Measurements from ENCODE around the gene TMEM59L. TPM values are rescaled to one million over a fixed set of nuclear protein-coding genes. Genes with fewer than 3 reads are reported as not detected.

TMEM59L gene
- total and polyA plus RNA-seq, 2 of the 13 experiments (the other 11 are each of a cell fraction or from before 2014, with no cell fraction given): 0.97 to 5.5 TPM

DNA sequence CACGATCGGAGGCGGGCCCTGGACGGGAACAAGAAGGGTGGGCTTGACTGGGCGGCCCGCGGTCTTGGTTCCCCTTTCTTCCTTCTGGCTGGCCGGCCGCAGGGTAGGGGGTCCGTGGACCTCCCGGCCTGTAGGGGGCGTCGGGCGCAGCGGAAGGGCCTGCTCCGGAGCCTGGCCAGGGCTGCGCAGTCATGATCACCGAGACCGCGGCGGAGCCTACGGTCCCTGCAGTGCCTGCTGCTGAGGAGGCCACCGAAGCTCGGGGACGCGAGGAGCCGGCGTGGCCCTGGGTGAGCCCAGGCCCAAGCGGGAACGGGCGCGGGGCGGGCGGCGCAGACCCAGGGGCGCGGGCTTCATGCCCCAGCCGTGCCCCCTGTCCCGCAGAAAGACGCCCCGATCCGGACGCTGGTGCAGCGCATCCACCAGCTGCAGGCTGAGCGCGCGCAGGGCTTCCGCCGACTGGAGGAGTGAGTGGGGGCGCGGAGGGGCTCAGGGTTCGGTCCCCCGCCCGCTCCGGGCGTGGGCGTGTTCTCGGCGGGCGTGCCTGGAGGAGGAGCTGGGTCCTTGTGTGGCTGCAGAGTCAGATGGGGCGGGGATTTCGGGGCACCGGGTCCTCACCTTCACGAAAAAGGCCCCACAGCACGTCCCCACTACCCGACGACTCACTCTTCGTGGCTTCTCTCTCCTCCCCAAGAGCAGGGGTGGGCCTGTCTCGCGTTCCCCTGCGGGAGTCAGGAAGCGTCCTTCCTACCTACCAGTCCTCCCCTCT lies 23.9 kb upstream of the TMEM59L start, which contains the start of gene REX1BD (continued):
- TF ChIP-seq, protein P1, sequence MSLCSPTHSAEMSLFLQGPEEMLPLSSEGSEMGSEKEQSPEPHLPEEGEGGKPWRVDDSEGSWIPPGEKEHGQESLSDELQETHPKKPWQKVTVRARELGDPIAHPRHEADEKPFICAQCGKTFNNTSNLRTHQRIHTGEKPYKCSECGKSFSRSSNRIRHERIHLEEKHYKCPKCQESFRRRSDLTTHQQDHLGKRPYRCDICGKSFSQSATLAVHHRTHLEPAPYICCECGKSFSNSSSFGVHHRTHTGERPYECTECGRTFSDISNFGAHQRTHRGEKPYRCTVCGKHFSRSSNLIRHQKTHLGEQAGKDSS (CRISPR knock-in tag; IDR thresholded peaks at IDR 0.05; ENCODE audit: borderline replicate concordance, low read depth): peak; percentile 87; the same call in 1 of the 2 replicates
- TF ChIP-seq ZNF367 (CRISPR knock-in tag; IDR thresholded peaks at IDR 0.05; ENCODE audit: borderline replicate concordance) (no peak), PHF5A (CRISPR knock-in tag; IDR thresholded peaks at IDR 0.05; ENCODE audit: low read depth, unreplicated experiment) (no peak), NR2C2 (CRISPR knock-in tag; IDR thresholded peaks at IDR 0.05; ENCODE audit: borderline replicate concordance) (no peak), ZMYM3 (CRISPR knock-in tag; IDR thresholded peaks at IDR 0.05) (peak; percentile 79), KDM5A (IDR thresholded peaks at IDR 0.05; ENCODE audit: borderline replicate concordance, low read length) (peak; percentile 50; the same call in 1 of the 2 replicates), ZNF354B (CRISPR knock-in tag; IDR thresholded peaks at IDR 0.05) (no peak), ZBTB7A (CRISPR knock-in tag; IDR thresholded peaks at IDR 0.05) (peak; percentile 91), AGO1 (IDR thresholded peaks at IDR 0.05; ENCODE audit: low read depth, low read length, poor library complexity, severe bottlenecking) (peak; percentile 96), STAG1 (CRISPR knock-in tag; IDR thresholded peaks at IDR 0.05) (peak; percentile 52), ISX (CRISPR knock-in tag; conservative IDR thresholded peaks at IDR 0.05) (no peak), EEA1 (CRISPR knock-in tag; IDR thresholded peaks at IDR 0.05; ENCODE audit: borderline replicate concordance) (no peak), ZNF317 (CRISPR knock-in tag; IDR thresholded peaks at IDR 0.05) (peak; percentile 55; the same call in 1 of the 2 replicates), ATAD3A (CRISPR knock-in tag; IDR thresholded peaks at IDR 0.05) (no peak), ZNF350 (CRISPR knock-in tag; IDR thresholded peaks at IDR 0.05; ENCODE audit: borderline replicate concordance, low read depth) (peak; percentile 6), ZNF788 (CRISPR knock-in tag; IDR thresholded peaks at IDR 0.05; ENCODE audit: borderline replicate concordance) (peak; percentile 90), ZNF33A (CRISPR knock-in tag; IDR thresholded peaks at IDR 0.05; ENCODE audit: borderline replicate concordance) (no peak), MXI1 (IDR thresholded peaks at IDR 0.05; ENCODE audit: borderline replicate concordance, low read depth, low read length) (peak; percentile 49; the same call in 1 of the 3 replicates), ZNF451 (CRISPR knock-in tag; IDR thresholded peaks at IDR 0.05) (peak; percentile 86; the same call in 1 of the 2 replicates)
- TF ChIP-seq, protein P2, sequence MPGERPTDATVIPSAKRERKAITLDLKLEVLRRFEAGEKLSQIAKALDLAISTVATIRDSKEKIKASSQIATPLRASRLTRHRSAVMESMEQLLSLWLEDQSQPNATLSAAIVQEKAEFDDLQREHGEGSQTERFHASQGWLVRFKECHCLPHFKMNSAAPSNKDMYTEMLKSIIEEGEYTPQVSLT (CRISPR knock-in tag; IDR thresholded peaks at IDR 0.05; ENCODE audit: borderline replicate concordance, low read depth): no peak
- TF ChIP-seq, protein P3, sequence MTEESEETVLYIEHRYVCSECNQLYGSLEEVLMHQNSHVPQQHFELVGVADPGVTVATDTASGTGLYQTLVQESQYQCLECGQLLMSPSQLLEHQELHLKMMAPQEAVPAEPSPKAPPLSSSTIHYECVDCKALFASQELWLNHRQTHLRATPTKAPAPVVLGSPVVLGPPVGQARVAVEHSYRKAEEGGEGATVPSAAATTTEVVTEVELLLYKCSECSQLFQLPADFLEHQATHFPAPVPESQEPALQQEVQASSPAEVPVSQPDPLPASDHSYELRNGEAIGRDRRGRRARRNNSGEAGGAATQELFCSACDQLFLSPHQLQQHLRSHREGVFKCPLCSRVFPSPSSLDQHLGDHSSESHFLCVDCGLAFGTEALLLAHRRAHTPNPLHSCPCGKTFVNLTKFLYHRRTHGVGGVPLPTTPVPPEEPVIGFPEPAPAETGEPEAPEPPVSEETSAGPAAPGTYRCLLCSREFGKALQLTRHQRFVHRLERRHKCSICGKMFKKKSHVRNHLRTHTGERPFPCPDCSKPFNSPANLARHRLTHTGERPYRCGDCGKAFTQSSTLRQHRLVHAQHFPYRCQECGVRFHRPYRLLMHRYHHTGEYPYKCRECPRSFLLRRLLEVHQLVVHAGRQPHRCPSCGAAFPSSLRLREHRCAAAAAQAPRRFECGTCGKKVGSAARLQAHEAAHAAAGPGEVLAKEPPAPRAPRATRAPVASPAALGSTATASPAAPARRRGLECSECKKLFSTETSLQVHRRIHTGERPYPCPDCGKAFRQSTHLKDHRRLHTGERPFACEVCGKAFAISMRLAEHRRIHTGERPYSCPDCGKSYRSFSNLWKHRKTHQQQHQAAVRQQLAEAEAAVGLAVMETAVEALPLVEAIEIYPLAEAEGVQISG (CRISPR knock-in tag; IDR thresholded peaks at IDR 0.05): peak; percentile 99
- TF ChIP-seq, protein P4, sequence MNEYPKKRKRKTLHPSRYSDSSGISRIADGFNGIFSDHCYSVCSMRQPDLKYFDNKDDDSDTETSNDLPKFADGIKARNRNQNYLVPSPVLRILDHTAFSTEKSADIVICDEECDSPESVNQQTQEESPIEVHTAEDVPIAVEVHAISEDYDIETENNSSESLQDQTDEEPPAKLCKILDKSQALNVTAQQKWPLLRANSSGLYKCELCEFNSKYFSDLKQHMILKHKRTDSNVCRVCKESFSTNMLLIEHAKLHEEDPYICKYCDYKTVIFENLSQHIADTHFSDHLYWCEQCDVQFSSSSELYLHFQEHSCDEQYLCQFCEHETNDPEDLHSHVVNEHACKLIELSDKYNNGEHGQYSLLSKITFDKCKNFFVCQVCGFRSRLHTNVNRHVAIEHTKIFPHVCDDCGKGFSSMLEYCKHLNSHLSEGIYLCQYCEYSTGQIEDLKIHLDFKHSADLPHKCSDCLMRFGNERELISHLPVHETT (CRISPR knock-in tag; conservative IDR thresholded peaks at IDR 0.05): peak; percentile 71; the same call in 1 of the 2 replicates
- TF ChIP-seq, protein P5, sequence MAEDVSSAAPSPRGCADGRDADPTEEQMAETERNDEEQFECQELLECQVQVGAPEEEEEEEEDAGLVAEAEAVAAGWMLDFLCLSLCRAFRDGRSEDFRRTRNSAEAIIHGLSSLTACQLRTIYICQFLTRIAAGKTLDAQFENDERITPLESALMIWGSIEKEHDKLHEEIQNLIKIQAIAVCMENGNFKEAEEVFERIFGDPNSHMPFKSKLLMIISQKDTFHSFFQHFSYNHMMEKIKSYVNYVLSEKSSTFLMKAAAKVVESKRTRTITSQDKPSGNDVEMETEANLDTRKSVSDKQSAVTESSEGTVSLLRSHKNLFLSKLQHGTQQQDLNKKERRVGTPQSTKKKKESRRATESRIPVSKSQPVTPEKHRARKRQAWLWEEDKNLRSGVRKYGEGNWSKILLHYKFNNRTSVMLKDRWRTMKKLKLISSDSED (CRISPR knock-in tag; IDR thresholded peaks at IDR 0.05): 0 out of 2 replicates have a peak, but pooled peaks have one; percentile 57
